CD14-positive monocyte (primary cell): ENCODE results near the gene LRPAP1. TPM values are rescaled to one million over a fixed set of nuclear protein-coding genes. Genes with fewer than 3 reads are reported as not detected.

ENCODE experiments used
- DNase-seq, 3 donors: peaks; one replicate each; pipeline ENCODE4 v3.0.0-alpha.2; 2011 to 2022
- H2AFZ ChIP-seq: 2 replicates; pipeline ENCODE4 v1.6.0; 2012; ENCODE audit warnings: mild to moderate bottlenecking, low read depth, low read length, inconsistent platforms; ENCODE audit not compliant: insufficient read depth, poor library complexity, severe bottlenecking
- H3K27ac ChIP-seq, 2 donors: 1 replicate in 1 of 2; 2 replicates in 1 of 2; pipeline ENCODE4 v1.5.1; 2012 to 2013; ENCODE audit warnings: low read length in 2 of 2, control low read depth in 1 of 2, inconsistent platforms in 1 of 2, low read depth in 1 of 2, mild to moderate bottlenecking in 1 of 2
- H3K27me3 ChIP-seq, 2 donors: one replicate each; pipeline versions ENCODE4 v1.6.0 to v1.6.1; 2011 to 2013; ENCODE audit warnings: low read length in 2 of 2; ENCODE audit not compliant: control insufficient read depth in 2 of 2, insufficient read depth in 2 of 2
- H3K36me3 ChIP-seq, 2 donors: replicated peaks in 1 of 2; 1 replicate in 1 of 2; 2 replicates in 1 of 2; pipeline versions ENCODE4 v1.5.1 to v1.6.1; 2012 to 2013; ENCODE audit warnings: low read length in 2 of 2, control low read depth in 1 of 2, inconsistent platforms in 1 of 2, mild to moderate bottlenecking in 1 of 2; ENCODE audit not compliant: insufficient read depth in 2 of 2, control insufficient read depth in 1 of 2
- H3K4me1 ChIP-seq, 2 donors: 1 replicate in 1 of 2; 2 replicates in 1 of 2; pipeline versions ENCODE4 v1.5.1 to v1.6.1; 2012 to 2013; ENCODE audit warnings: low read length in 2 of 2, control low read depth in 1 of 2, inconsistent platforms in 1 of 2, mild to moderate bottlenecking in 1 of 2, moderate library complexity in 1 of 2; ENCODE audit not compliant: insufficient read depth in 2 of 2, control insufficient read depth in 1 of 2
- H3K4me2 ChIP-seq: replicated peaks from 2 replicates; pipeline ENCODE3; 2012; ENCODE audit warnings: low read length, moderate library complexity, mild to moderate bottlenecking; ENCODE audit not compliant: poor library complexity, severe bottlenecking; ENCODE audit errors: extremely low read depth
- H3K4me3 ChIP-seq, 3 experiments: fragments of 200-600 bp in 1 of 3; sonication (generic) in 1 of 3; replicated peaks in 1 of 3; 1 replicate in 2 of 3; 2 replicates in 1 of 3; pipeline ENCODE4 v1.5.1; 2011 to 2013; ENCODE audit warnings: low read length in 3 of 3, mild to moderate bottlenecking in 3 of 3, control low read depth in 2 of 3, low read depth in 2 of 3, inconsistent platforms in 1 of 3, moderate library complexity in 1 of 3
- H3K79me2 ChIP-seq: 2 replicates; pipeline ENCODE4 v1.6.0; 2012; ENCODE audit warnings: mild to moderate bottlenecking, control low read depth, inconsistent platforms, low read length, moderate library complexity; ENCODE audit not compliant: insufficient read depth
- H3K9ac ChIP-seq: 2 replicates; pipeline ENCODE4 v1.6.0; 2017; ENCODE audit warnings: low read length, mild to moderate bottlenecking; ENCODE audit not compliant: insufficient read depth, poor library complexity, severe bottlenecking
- H3K9me3 ChIP-seq, 2 donors: replicated peaks in 1 of 2; 1 replicate in 1 of 2; 2 replicates in 1 of 2; pipeline versions ENCODE4 v1.5.1 to v1.6.1; 2012 to 2013; ENCODE audit warnings: low read length in 2 of 2, control low read depth in 1 of 2; ENCODE audit not compliant: control insufficient read depth in 1 of 2, insufficient read depth in 1 of 2
- H4K20me1 ChIP-seq: 2 replicates; pipeline ENCODE4 v1.6.0; 2012; ENCODE audit warnings: mild to moderate bottlenecking, low read length, control low read depth, moderate library complexity; ENCODE audit not compliant: insufficient read depth
- H3K27ac Mint-ChIP-seq, 7 donors: one replicate each; pipeline ENCODE4 v1.8.0; 2020; ENCODE audit warnings: mild to moderate bottlenecking in 7 of 7, mixed read lengths in 7 of 7, moderate library complexity in 6 of 7, inconsistent platforms in 2 of 7
- H3K27me3 Mint-ChIP-seq, 3 donors: one replicate each; pipeline ENCODE4 v1.8.0; 2021 to 2022; ENCODE audit warnings: low read depth in 3 of 3, mild to moderate bottlenecking in 3 of 3, mixed read lengths in 3 of 3, moderate library complexity in 3 of 3, inconsistent platforms in 1 of 3
- H3K36me3 Mint-ChIP-seq, 2 donors: one replicate each; pipeline ENCODE4 v1.8.0; 2020; ENCODE audit warnings: mixed read lengths in 2 of 2, inconsistent platforms in 1 of 2, mild to moderate bottlenecking in 1 of 2
- H3K4me1 Mint-ChIP-seq: one replicate; pipeline ENCODE4 v1.8.0; 2020; ENCODE audit warnings: mild to moderate bottlenecking, mixed read lengths
- H3K4me3 Mint-ChIP-seq, 2 donors: one replicate each; pipeline ENCODE4 v1.8.0; 2020; ENCODE audit warnings: mild to moderate bottlenecking in 2 of 2, mixed read lengths in 2 of 2, moderate library complexity in 1 of 2
- H3K9me3 Mint-ChIP-seq, 7 donors: one replicate each; pipeline ENCODE4 v1.8.0; 2020 to 2022; ENCODE audit warnings: mixed read lengths in 7 of 7, mild to moderate bottlenecking in 6 of 7, moderate library complexity in 6 of 7, inconsistent platforms in 2 of 7
- CTCF ChIP-seq: fragments of 200-600 bp; IDR thresholded peaks from one replicate; pipeline ENCODE4 v1.8.0; 2022; ENCODE audit warnings: antibody characterized with exemption, mild to moderate bottlenecking
- WGBS: methylation state at CpG from one replicate; pipeline ENCODE4 v1.1.5; 2013; ENCODE audit warnings: missing lambda C conversion rate; ENCODE audit not compliant: insufficient coverage; 5-methylcytosine and 5-hydroxymethylcytosine counted together
- intact Hi-C, 2 donors: fragments of 100-400 bp; cut with micrococcal nuclease; formaldehyde crosslinking; loops; one replicate each; pipeline versions ENCODE4 v1.15.0 to v1.15.1; 2023
- polyA plus RNA-seq, 3 donors: library from polyadenylated mRNA; depleted of rRNA in 1 of 3; unstranded in 2 of 3; stranded (reverse) in 1 of 3; fragments of 300-500 nt in 2 of 3; fragments of >200 nt in 1 of 3; fragmentation: Illumina TruSeq in 2 of 3; gene quantifications; 1 replicate in 2 of 3; 2 replicates in 1 of 3; pipeline ENCODE4 v1.2.3, GENCODE V29; 2012 to 2021

LRPAP1 gene
- polyA plus RNA-seq, 3 donors, result 169 to 204 (median 180) TPM

- Histone ChIP-seq H3K4me1 (no peaks in the 10 kb centered on the region), H2AFZ (no peak overlapping the region), H3K27me3 (peaks cover 0 to 6% of the 10 kb centered on the region in 2 donors), H3K79me2 (peaks cover 9% of the 10 kb centered on the region), H3K36me3 (peaks cover 20 to 31% of the 10 kb centered on the region in 2 donors), H3K9ac (no peak overlapping the region), H3K27ac (no peak overlapping the region), H4K20me1 (peaks cover 64% of the 10 kb centered on the region), H3K9me3 (no peaks in the 10 kb centered on the region), H3K4me2 (no peak overlapping the region), H3K4me3 (no peak overlapping the region)
- H3K27me3 Mint-ChIP-seq, result peaks cover 6 to 24% (median 8%) of the 10 kb centered on the region in 3 donors
- H3K9me3 Mint-ChIP-seq, result peaks cover 0 to 3% (median 0%) of the 10 kb centered on the region in 7 donors
- WGBS, result 89% methylated on average over 12 of the region's 20 CpGs
- no peak overlapping the region for H3K27ac Mint-ChIP-seq
- no peak for TF ChIP-seq CTCF
- intact Hi-C loops, result no loop called here
- peaks cover 16 to 30% of the 10 kb centered on the region in 2 donors for H3K36me3 Mint-ChIP-seq
- no peak for DNase-seq
- H3K4me1 Mint-ChIP-seq, result no peaks in the 10 kb centered on the region
- no peak overlapping the region for H3K4me3 Mint-ChIP-seq
These were observed 33.2 kb downstream of the LRPAP1 start for GRCh38 chr4:3498901-3499510.

- H3K4me1 Mint-ChIP-seq, result no peaks in the 10 kb centered on the region
- intact Hi-C loops, result no loop called here
- H3K4me3 Mint-ChIP-seq, result no peak overlapping the region
- H3K4me1 ChIP-seq, result no peaks in the 10 kb centered on the region
- peaks cover 6 to 28% (median 8%) of the 10 kb centered on the region in 3 donors for H3K27me3 Mint-ChIP-seq
- H3K9ac ChIP-seq, result no peak overlapping the region
- peaks cover 3% of the 10 kb centered on the region for H3K79me2 ChIP-seq
- H3K9me3 Mint-ChIP-seq, result peaks cover 0 to 3% (median 0%) of the 10 kb centered on the region in 7 donors
- H3K27ac Mint-ChIP-seq, result no peak overlapping the region
- 89% methylated on average over 11 of the region's 11 CpGs for whole genome bisulfite sequencing
- H4K20me1 ChIP-seq, result peaks cover 58% of the 10 kb centered on the region
- peaks cover 10 to 24% of the 10 kb centered on the region in 2 donors for H3K36me3 Mint-ChIP-seq
- H3K27me3 ChIP-seq, result peaks cover 0 to 6% of the 10 kb centered on the region in 2 donors
- TF ChIP-seq CTCF, result no peak
- no peak overlapping the region for H3K4me3 ChIP-seq
- H3K36me3 ChIP-seq, result peaks cover 14 to 25% of the 10 kb centered on the region in 2 donors
- H3K4me2 ChIP-seq, result no peak overlapping the region
- no peak overlapping the region for H2AFZ ChIP-seq
- H3K27ac ChIP-seq, result no peak overlapping the region
- H3K9me3 ChIP-seq, result no peaks in the 10 kb centered on the region
- DNase-seq, result no peak
These were observed 33.8 kb downstream of the LRPAP1 start for GRCh38 chr4:3498407-3498806.
